K562 (cell line): ENCODE data around the gene GFI1B. TPM values are rescaled to one million over a fixed set of nuclear protein-coding genes. Genes with fewer than 3 reads are reported as not detected.
A peak's percentile ranks its signal among the peaks of the same experiment; 100 is the strongest.

Experiments
- CREB5 ChIP-seq: fragments of 250-450 bp; sonication (Bioruptor Pico); IDR thresholded peaks from 2 replicates; pipeline ENCODE4 v1.5.0; 2020; ENCODE audit warnings: mild to moderate bottlenecking
- E2F6 ChIP-seq, 2 experiments: IDR thresholded peaks; 2 replicates each; pipeline ENCODE4 v1.6.1; 2011; ENCODE audit warnings: borderline replicate concordance in 1 of 2, control low read depth in 1 of 2, low read depth in 1 of 2, low read length in 1 of 2, mild to moderate bottlenecking in 1 of 2, mixed read lengths in 1 of 2, moderate library complexity in 1 of 2; ENCODE audit not compliant: insufficient read depth in 1 of 2, insufficient read length in 1 of 2, poor library complexity in 1 of 2, severe bottlenecking in 1 of 2; ENCODE audit errors: extremely low read depth in 1 of 2
- ETV6 ChIP-seq, 3 experiments: fragments of 150-350 bp in 1 of 3; sonication (generic) in 1 of 3; formaldehyde crosslinking in 1 of 3; IDR thresholded peaks; 2 replicates each; pipeline versions ENCODE4 v1.6.1 to v1.8.0; 2014 to 2022; ENCODE audit warnings: borderline replicate concordance in 2 of 3, low read depth in 2 of 3, antibody characterized with exemption in 1 of 3, low read length in 1 of 3, mild to moderate bottlenecking in 1 of 3, missing genetic modification reagents in 1 of 3
- NFXL1 ChIP-seq: fragments of 450-650 bp; formaldehyde crosslinking; IDR thresholded peaks from 2 replicates; pipeline ENCODE4 v1.4.0; 2021; ENCODE audit warnings: mild to moderate bottlenecking
- PTBP1 ChIP-seq: fragments of 200-400 bp; formaldehyde crosslinking; IDR thresholded peaks from 2 replicates; pipeline ENCODE4 v1.6.1; 2017; ENCODE audit warnings: low read depth, low read length
- SFPQ ChIP-seq: fragments of 200-400 bp; formaldehyde crosslinking; IDR thresholded peaks from 2 replicates; pipeline ENCODE4 v1.6.1; 2017; ENCODE audit warnings: mild to moderate bottlenecking, low read depth, low read length, moderate library complexity
- SP2 ChIP-seq: IDR thresholded peaks from 2 replicates; pipeline ENCODE4 v1.6.1; 2011; ENCODE audit warnings: mild to moderate bottlenecking, low read depth, low read length, moderate library complexity; ENCODE audit not compliant: poor library complexity, severe bottlenecking; ENCODE audit errors: extremely low read depth
- THRAP3 ChIP-seq: fragments of 450-650 bp; IDR thresholded peaks from 2 replicates; pipeline ENCODE4 v1.6.1; 2016; ENCODE audit warnings: mild to moderate bottlenecking, inconsistent platforms, borderline replicate concordance
- UBTF ChIP-seq, 2 experiments: IDR thresholded peaks; 2 replicates each; pipeline ENCODE4 v1.6.1; 2012; ENCODE audit warnings: improper control_type of control experiment in 2 of 2, low read depth in 2 of 2, low read length in 2 of 2, borderline replicate concordance in 1 of 2
- USF2 ChIP-seq: sonication (generic); formaldehyde crosslinking; IDR thresholded peaks from 2 replicates; pipeline ENCODE4 v1.5.0; 2020; ENCODE audit warnings: missing genetic modification reagents
- ZBTB9 ChIP-seq: fragments of 450-650 bp; formaldehyde crosslinking; IDR thresholded peaks from 2 replicates; pipeline ENCODE4 v1.4.0; 2020; ENCODE audit warnings: mild to moderate bottlenecking, moderate library complexity
- ZNF311 ChIP-seq: fragments of 250-450 bp; sonication (Bioruptor Pico); IDR thresholded peaks from 2 replicates; pipeline ENCODE4 v1.4.0; 2020; ENCODE audit warnings: mild to moderate bottlenecking, moderate library complexity
- ZNF511 ChIP-seq: sonication (generic); formaldehyde crosslinking; IDR thresholded peaks from 2 replicates; pipeline ENCODE4 v1.8.0; 2022; ENCODE audit warnings: mild to moderate bottlenecking, missing genetic modification reagents
- ZNF76 ChIP-seq: fragments of 250-450 bp; sonication (Bioruptor Pico); IDR thresholded peaks from 2 replicates; pipeline ENCODE4 v1.4.0; 2020; ENCODE audit warnings: mild to moderate bottlenecking, moderate library complexity, borderline replicate concordance
- polyA plus RNA-seq, 8 experiments: library from polyadenylated mRNA; depleted of rRNA in 4 of 8; stranded (reverse) in 5 of 8; unstranded in 3 of 8; fragments of >200 nt; fragmentation: Nextera tagmentation in 2 of 8; fragmentation: Illumina TruSeq in 1 of 8; extraction: Ambion mirVana in 2 of 8; extraction: Trizol in 1 of 8; gene quantifications; 2 replicates each; pipeline versions ENCODE4 v1.2.1 to v1.2.3, GENCODE V29; 2011 to 2014; ENCODE audit warnings: inconsistent platforms in 1 of 8, missing spikeins in 1 of 8
- total RNA-seq, 7 experiments: library from RNA; depleted of rRNA in 6 of 7; stranded (reverse); fragments of >200 nt in 6 of 7; fragmentation: Illumina TruSeq in 2 of 7; extraction: Trizol in 2 of 7; gene quantifications; 2 replicates each; pipeline versions ENCODE4 v1.2.1 to v1.2.3, GENCODE V29; 2011 to 2021; ENCODE audit warnings: low replicate concordance in 1 of 7

GFI1B gene
- total and polyA plus RNA-seq, 9 of the 15 experiments (the other 6 are each of a cell fraction or from before 2014, with no cell fraction given) = 8.0 to 75.7 (median 34.5) TPM

- peak; percentile 88; the same call in 1 of the 2 replicates for TF ChIP-seq THRAP3
- TF ChIP-seq E2F6 (IDR thresholded peaks at IDR 0.05; ENCODE audit: borderline replicate concordance in 1 of 2, extremely low read depth in 1 of 2, insufficient read depth in 1 of 2, insufficient read length in 1 of 2, low read depth in 1 of 2, low read length in 1 of 2, poor library complexity in 1 of 2, severe bottlenecking in 1 of 2) = no peak
- TF ChIP-seq SFPQ = no peak
- TF ChIP-seq ZNF76 = no peak
- TF ChIP-seq PTBP1 = no peak
- no peak for TF ChIP-seq ZNF311 (CRISPR knock-in tag)
- no peak for TF ChIP-seq USF2
- TF ChIP-seq ETV6 (IDR thresholded peaks at IDR 0.05; ENCODE audit: borderline replicate concordance in 1 of 2, low read depth in 2 of 2, low read length in 1 of 2) = no peak
- no peak for TF ChIP-seq ETV6 (CRISPR knock-in tag; IDR thresholded peaks at IDR 0.05; ENCODE audit: borderline replicate concordance)
- no peak for TF ChIP-seq NFXL1
- TF ChIP-seq UBTF (IDR thresholded peaks at IDR 0.05; ENCODE audit: borderline replicate concordance in 1 of 2, low read depth in 2 of 2, low read length in 2 of 2) = no peak
- TF ChIP-seq SP2 = no peak
- TF ChIP-seq ZNF511 (CRISPR knock-in tag) = no peak
- no peak for TF ChIP-seq CREB5 (CRISPR knock-in tag)
- TF ChIP-seq ZBTB9 = no peak
Observed at GRCh38 chr9:132978112-132978450, 413 bp upstream of the GFI1B start (continued).
